ENCODE measurements around the gene WWOX. TPM values are rescaled to one million over a fixed set of nuclear protein-coding genes. Genes with fewer than 3 reads are reported as not detected.

The WWOX gene
- total RNA-seq, 4 donors from 2014 or later, result 76.8 to 102 (median 83.6) TPM

GRCh38 chr16:78750611-78751010 is 651.2 kb downstream of the WWOX start:
- TF ChIP-seq CTCF (IDR thresholded peaks at IDR 0.05) (no peak), POLR2A (IDR thresholded peaks at IDR 0.05) (no peak), EP300 (IDR thresholded peaks at IDR 0.05) (no peak)
- DNase-seq (ENCODE audit: low spot score in 2 of 2), result no peak
- Histone ChIP-seq H3K9me3 (no peaks in the 10 kb centered on the region), H3K36me3 (no peaks in the 10 kb centered on the region), H3K27ac (no peak overlapping the region), H3K27me3 (no peaks in the 10 kb centered on the region), H3K4me1 (peaks cover 0 to 5% (median 0%) of the 10 kb centered on the region in 4 donors), H3K4me3 (no peak overlapping the region)
- WGBS, 2 donors, result 94 to 96% methylated on average over 8 of the region's 8 CpGs

- no peaks in the 10 kb centered on the region for H3K4me1 ChIP-seq
- no peaks in the 10 kb centered on the region for H3K9me3 ChIP-seq
- TF ChIP-seq CTCF (IDR thresholded peaks at IDR 0.05) (no peak), POLR2A (IDR thresholded peaks at IDR 0.05) (no peak), EP300 (IDR thresholded peaks at IDR 0.05) (no peak)
- 79% methylated on average over 3 of the region's 3 CpGs for WGBS, 2 donors
- DNase-seq (ENCODE audit: low spot score in 2 of 2), result no peak
- no peak overlapping the region for H3K27ac ChIP-seq
- H3K4me3 ChIP-seq, result no peak overlapping the region
- no peaks in the 10 kb centered on the region for H3K27me3 ChIP-seq
- H3K36me3 ChIP-seq, result no peaks in the 10 kb centered on the region
Measured at GRCh38 chr16:78751601-78752000, 652.1 kb downstream of the WWOX start.

GRCh38 chr16:78754713-78755112 is 655.3 kb downstream of the WWOX start:
- no peak for DNase-seq (ENCODE audit: low spot score in 2 of 2)
- TF ChIP-seq EP300 (IDR thresholded peaks at IDR 0.05) (no peak), CTCF (IDR thresholded peaks at IDR 0.05) (no peak), POLR2A (IDR thresholded peaks at IDR 0.05) (no peak)
- no peaks in the 10 kb centered on the region for H3K9me3 ChIP-seq
- H3K4me3 ChIP-seq, result no peak overlapping the region
- H3K36me3 ChIP-seq, result no peaks in the 10 kb centered on the region
- no peaks in the 10 kb centered on the region for H3K4me1 ChIP-seq
- 73 to 84% methylated on average over 5 of the region's 5 CpGs for WGBS, 2 donors
- no peaks in the 10 kb centered on the region for H3K27me3 ChIP-seq
- H3K27ac ChIP-seq, result no peak overlapping the region

GRCh38 chr16:78755751-78756661 is 656.6 kb downstream of the WWOX start:
- 83% methylated on average over 8 of the region's 8 CpGs for WGBS, 2 donors
- TF ChIP-seq EP300 (IDR thresholded peaks at IDR 0.05), result no peak
- TF ChIP-seq CTCF (IDR thresholded peaks at IDR 0.05), result no peak
- TF ChIP-seq POLR2A (IDR thresholded peaks at IDR 0.05), result no peak
- Histone ChIP-seq H3K27ac (no peak overlapping the region), H3K27me3 (no peaks in the 10 kb centered on the region), H3K4me1 (no peaks in the 10 kb centered on the region), H3K36me3 (no peaks in the 10 kb centered on the region), H3K4me3 (no peak overlapping the region), H3K9me3 (no peaks in the 10 kb centered on the region)
- DNase-seq (ENCODE audit: low spot score in 2 of 2), result no peak

GRCh38 chr16:78759596-78759995 is 660.1 kb downstream of the WWOX start:
- H3K4me3 ChIP-seq, result no peak overlapping the region
- no peaks in the 10 kb centered on the region for H3K36me3 ChIP-seq
- H3K27ac ChIP-seq, result no peak overlapping the region
- no peaks in the 10 kb centered on the region for H3K27me3 ChIP-seq
- WGBS, 2 donors, result 58 to 80% methylated on average over 2 of the region's 2 CpGs
- no peaks in the 10 kb centered on the region for H3K9me3 ChIP-seq
- no peak for TF ChIP-seq CTCF (IDR thresholded peaks at IDR 0.05)
- no peak for TF ChIP-seq POLR2A (IDR thresholded peaks at IDR 0.05)
- no peak for TF ChIP-seq EP300 (IDR thresholded peaks at IDR 0.05)
- no peak for DNase-seq (ENCODE audit: low spot score in 2 of 2)
- H3K4me1 ChIP-seq, result peaks cover 0 to 4% (median 0%) of the 10 kb centered on the region in 4 donors
